Measurements from ENCODE around the gene BORCS5.
A peak's percentile ranks its signal among the peaks of the same experiment; 100 is the strongest.

DNA sequence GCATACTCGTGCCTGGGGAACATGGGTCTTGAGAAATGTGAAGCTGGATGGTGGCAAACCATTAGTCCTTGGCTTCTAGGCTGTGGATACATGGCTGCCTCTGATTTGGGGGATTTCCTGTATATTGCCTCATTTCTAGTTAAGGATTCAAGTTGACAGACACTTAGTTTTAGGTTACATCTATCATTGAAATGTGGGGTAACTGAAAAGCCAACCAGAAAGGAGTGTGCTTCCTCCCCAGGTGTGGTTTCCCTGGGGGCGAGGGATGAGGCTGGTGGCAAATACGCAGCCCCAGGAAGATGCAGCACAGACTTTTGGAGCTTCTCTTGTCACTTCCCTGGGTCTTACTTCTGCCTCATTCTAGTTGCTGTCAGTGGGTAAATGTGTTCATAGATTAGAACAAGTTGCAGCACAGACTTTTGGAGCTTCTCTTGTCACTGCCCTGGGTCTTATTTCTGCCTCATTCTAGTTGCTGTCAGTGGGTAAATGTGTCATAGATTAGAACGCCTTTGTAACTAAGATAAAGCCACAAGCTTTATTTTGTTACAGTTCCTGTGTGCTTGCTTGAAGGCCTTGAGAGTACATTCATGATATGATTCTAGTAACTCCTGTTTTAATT is 85.1 kb downstream of the BORCS5 start:
- TF ChIP-seq CTCF (IDR thresholded peaks at IDR 0.05) (no peak), POLR2A (IDR thresholded peaks at IDR 0.05) (peak in 1 of 2 donors; percentile 35)
